GM13977 (cell line): ENCODE results near the gene INAVA.

Source experiments
- DNase-seq: peaks from one replicate; pipeline ENCODE4 v3.0.0; 2012; ENCODE audit warnings: low spot score
- CTCF ChIP-seq: IDR thresholded peaks from 2 replicates; pipeline ENCODE4 v1.5.1; 2012; ENCODE audit warnings: mild to moderate bottlenecking, control low read depth; ENCODE audit not compliant: insufficient read depth; ENCODE audit errors: extremely low read depth, missing control alignments
- in situ Hi-C: fragments of 300-500 bp; cut with MboI; formaldehyde crosslinking; loops from one replicate; pipeline ENCODE4 v1.12.0; 2022; ENCODE audit warnings: low sequenced_read_pairs, low pct_unique_long_range_greater_than_20kb, mixed read lengths, inconsistent platforms; ENCODE audit not compliant: unreplicated experiment

INAVA gene

GRCh38 chr1:200875416-200875815 is 19.3 kb upstream of the INAVA start:
- TF ChIP-seq CTCF: no peak
- in situ Hi-C loops: no loop called here
- DNase-seq: no peak

GRCh38 chr1:200877010-200877409 is 17.7 kb upstream of the INAVA start:
- TF ChIP-seq CTCF: no peak
- DNase-seq: no peak
- in situ Hi-C loops: no loop called here

GRCh38 chr1:200877839-200878551 is 16.7 kb upstream of the INAVA start:
- DNase-seq: peak; percentile 25
- TF ChIP-seq CTCF: no peak
- in situ Hi-C loops: no loop called here

- DNase-seq: peak; percentile 60
- in situ Hi-C loops: no loop called here
- TF ChIP-seq CTCF: no peak
Measured at GRCh38 chr1:200880212-200880611, 14.5 kb upstream of the INAVA start.

- no peak for DNase-seq
- in situ Hi-C loops: no loop called here
- TF ChIP-seq CTCF: no peak
Measured at GRCh38 chr1:200883118-200883517, 11.6 kb upstream of the INAVA start.

GRCh38 chr1:200885623-200886402 is 8.9 kb upstream of the INAVA start:
- in situ Hi-C loops: no loop called here
- no peak for DNase-seq
- TF ChIP-seq CTCF: no peak
